ENCODE data around the gene NOP16.

The NOP16 gene

DNA sequence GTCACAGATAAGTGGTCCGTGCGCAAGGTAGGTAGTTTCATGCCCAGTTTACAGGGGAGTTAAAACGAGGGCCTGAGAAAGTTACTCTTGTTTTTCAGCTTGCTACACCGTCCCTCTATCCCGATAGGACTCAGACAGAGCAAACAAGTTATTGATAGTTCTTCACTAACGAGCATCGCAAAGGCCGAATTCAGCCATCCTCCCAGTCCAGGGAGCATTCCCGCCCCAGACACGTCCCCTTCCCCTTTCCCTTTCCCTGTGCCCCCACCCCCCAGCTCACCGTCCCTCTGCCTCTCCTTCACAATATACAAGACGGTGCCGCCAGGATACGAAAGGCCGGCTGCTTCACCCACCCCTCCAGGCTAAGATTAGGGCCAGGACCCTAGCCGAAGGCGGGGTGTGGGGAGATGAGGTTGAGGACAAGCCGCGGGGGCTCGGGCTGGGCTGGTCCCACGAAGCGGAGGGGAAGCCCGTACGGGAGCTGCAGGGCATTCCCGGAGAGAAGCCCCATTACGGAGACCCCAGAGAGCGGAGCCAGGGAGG is 27.4 kb downstream of the NOP16 start:
- DNase-seq (ENCODE audit: low spot score), result no peak

GRCh38 chr5:176359658-176360057 is 28.7 kb downstream of the NOP16 start:
- DNase-seq (ENCODE audit: low spot score), result no peak

DNA sequence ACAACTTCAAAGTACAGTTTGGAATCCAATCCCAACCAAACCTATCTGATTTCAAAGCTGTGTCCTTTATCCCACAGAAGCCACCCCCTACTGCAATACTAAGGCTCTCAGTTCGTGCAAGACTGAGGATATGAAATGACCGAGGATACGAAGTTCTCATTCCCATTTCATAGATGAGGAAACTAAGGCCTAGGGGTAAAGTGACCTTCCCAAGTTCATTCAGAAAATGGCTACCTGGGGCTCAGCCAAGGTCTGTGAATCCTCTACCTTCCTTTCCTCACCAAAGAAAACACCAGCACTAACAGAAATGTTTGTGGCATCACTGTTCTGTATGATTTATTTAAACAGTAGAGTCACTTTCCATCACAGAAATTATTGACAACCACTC is 32.2 kb downstream of the NOP16 start:
- no peak for DNase-seq (ENCODE audit: low spot score)

DNA sequence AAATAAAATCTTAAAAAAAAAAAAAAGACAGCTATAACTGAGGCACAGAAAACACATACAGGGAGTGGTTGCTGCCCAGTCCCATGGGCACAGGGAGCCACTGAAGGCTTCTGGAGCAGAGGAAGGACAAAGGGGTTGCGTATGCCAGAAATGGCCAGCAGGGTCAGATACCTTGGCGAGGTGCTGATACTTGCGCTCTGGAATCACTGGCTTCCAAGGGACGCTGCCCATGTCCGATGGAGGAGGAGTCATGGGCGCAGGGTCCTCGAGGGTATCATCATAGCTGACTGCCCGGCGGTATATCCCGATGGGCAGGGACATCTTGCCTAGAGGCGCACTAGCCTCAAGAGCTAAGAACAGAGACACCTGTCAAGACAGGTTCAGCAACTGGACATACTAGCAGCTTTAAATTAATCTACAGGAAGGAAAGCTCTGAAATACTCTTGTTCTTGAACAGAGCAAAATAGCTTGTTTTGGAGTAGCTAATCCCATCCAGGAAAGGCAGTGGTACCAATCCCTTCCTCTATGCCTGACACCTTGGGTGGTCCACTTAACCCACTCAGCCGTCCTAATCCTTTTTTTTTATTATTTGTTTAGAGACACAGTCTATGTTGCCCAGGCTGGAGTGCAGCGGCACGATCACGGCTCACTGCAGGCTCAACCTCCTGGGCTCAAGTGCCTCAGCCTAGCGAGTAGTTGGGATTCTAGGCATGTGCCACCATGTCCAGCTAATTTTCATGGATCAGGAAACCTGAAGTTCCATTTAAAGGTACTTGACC is 32.8 kb downstream of the NOP16 start:
- DNase-seq (ENCODE audit: low spot score), result peak; percentile 31

DNA sequence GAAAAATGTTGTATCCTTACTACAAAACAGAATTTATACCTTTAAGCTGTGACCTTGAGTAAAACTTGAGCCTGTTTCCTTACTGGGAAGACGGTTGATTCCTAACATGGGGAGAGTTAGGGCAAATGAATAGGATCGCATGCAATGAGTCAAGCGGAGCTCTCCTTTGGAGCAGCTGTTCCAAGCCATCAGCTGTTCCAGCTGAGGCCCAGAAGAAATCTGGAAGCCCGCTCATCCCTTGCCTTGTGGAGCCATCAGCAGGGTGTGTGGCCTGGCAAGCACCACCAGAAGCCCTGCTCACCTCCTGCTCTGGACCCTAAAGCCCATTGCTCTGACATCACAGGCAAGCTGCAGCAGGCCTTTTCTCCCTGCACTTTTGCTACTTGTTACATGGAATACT is 34.9 kb downstream of the NOP16 start:
- DNase-seq (ENCODE audit: low spot score), result no peak

DNA sequence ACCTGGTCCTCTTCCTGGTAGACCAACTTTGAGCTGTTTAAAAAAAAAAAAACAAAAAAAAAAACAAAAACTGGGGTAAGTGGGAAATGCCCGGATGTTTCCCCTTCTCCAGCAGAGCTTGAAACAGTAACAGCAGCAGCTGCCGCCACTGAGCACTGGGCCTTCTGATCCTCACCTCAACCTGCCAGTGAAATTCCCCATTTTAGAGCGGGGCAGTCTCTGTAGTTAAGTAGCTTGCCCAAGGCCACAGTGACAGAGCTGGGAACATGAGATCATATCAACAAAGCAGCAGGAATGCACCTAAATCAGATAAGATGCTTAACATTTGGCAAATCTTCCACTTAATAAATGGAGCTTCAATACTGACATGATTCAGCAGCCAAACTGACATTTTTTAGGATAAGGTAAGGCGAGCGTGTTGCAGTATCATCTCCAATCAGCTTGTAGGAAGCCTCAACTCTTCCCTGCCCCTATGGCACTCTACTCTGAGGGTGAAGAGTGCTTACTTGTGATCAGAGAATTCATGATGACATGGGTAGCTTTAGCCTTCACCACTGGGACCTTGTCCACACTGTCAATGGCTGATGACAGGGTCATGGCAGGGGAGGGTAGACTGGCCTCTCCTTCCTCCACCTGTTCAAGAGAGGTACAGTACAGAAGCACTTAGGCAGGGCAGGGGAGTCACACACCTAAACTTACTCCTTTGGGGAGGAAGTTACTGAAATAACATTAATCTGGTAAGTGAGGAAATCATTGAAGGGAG is 36.1 kb downstream of the NOP16 start:
- DNase-seq (ENCODE audit: low spot score), result no peak

GRCh38 chr5:176350416-176350815 is 38.0 kb downstream of the NOP16 start:
- no peak for DNase-seq (ENCODE audit: low spot score)

- DNase-seq (ENCODE audit: low spot score), result no peak
Measured at GRCh38 chr5:176342766-176343458, 45.5 kb downstream of the NOP16 start.

- DNase-seq (ENCODE audit: low spot score), result no peak
Measured at GRCh38 chr5:176342158-176342483, 46.3 kb downstream of the NOP16 start.

DNA sequence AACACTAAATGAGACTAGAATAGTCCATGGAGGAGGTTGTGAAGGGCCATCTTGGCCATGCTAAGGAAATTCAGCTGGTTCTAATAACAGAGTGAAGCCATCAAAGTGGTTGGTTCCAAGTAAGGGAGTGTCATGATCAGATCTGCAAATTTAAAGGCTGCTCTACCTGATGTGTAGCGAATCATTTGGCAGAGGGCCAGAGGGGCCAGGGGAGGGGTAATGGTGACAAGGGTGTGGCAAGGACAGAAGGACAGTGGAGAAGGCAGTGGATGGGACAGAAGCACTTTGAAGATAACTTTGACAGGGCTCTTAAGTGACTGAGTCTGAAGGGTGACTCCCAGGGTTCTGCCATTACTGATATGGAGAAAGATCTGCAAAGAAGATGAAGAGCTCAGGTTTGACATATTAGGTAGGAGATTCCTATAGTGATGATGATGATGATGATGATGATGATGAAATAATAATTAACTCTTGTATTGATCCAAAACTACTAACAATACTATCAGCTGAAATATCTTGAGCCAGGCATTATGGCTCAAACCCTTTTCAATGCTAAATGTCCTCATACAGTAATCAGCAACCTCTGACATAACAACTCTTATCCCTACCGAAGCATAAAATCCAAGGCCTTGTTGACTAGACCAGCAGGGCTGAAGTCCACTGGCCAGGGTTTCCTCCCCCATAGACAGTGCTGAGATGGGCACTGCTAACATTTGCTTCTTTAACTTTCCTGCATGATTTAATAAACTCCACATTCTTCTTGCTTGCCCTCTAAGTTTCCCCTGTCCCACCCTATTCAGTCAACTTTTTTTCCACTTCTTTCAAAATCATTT is 46.9 kb downstream of the NOP16 start:
- no peak for DNase-seq (ENCODE audit: low spot score)

DNA sequence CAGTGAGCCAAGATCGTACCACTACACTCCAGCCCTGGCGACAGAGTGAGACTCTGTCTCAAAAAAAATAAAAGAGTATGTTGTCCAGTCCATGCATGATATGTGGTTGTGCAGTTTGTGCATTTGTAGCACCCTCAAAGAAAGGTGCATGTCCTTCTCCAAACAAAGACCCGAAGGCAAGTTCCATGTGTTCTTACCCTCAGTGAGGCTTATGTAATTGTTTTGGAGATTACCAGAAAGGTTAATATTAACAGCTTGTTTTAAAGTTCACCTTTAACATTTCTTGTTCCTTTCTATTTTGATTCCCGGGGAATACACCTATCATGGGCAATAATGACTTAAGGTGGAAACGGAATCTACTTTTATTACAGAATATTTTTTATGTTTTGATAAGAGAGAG is 49.1 kb downstream of the NOP16 start:
- no peak for DNase-seq (ENCODE audit: low spot score)

GRCh38 chr5:176337913-176338312 is 50.5 kb downstream of the NOP16 start:
- no peak for DNase-seq (ENCODE audit: low spot score)

DNA sequence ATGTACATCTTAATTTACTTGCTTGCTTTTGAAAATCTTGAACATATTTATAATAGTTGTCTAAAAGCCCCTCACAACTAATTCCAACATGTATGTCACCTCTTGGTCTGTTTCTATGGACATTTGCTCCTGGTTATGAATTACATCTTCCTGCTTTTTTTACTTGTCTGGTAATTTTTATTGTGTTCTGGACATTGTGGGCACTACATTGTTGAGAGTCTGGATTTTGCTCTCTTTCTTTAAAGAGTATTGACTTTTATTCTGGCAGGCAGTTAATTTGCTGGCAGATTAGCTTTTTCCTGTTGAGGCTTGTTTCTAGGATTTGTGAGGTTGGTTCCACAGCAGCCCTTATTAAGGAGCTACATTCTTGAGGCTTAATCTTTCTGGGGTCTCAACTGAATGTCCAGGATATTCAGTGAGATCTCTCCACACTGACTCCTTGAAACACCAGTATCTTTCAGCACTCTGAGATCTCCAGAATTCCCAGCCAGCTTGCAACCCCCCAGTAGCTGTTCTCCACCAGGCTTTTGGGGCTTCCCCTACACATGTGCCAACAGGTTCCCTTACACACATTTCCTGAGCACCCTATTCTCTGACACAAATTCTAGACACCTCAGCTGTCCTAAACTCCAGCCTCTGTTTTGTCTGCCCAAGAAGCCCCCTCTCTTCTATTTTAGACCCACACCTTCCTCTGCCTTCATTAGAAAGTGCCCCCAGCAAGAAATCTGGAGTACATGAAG is 54.2 kb downstream of the NOP16 start:
- no peak for DNase-seq (ENCODE audit: low spot score)

Measured in iPS-NIHi11 (cell line).